ENCODE data around the gene ADCK1. TPM values are rescaled to one million over a fixed set of nuclear protein-coding genes. Genes with fewer than 3 reads are reported as not detected.
A peak's percentile ranks its signal among the peaks of the same experiment; 100 is the strongest.

ADCK1 gene
- total RNA-seq, 1 donor from 2014 or later: 8.0 TPM

- peak; percentile 48 for TF ChIP-seq CTCF (IDR thresholded peaks at IDR 0.05; ENCODE audit: unreplicated experiment)
- H3K36me3 Mint-ChIP-seq (ENCODE audit: insufficient read depth): no peaks in the 10 kb centered on the region
- DNase-seq (ENCODE audit: low spot score, unreplicated experiment): no peak
- H3K9me3 Mint-ChIP-seq (ENCODE audit: low read depth): no peaks in the 10 kb centered on the region
- H3K4me3 Mint-ChIP-seq (ENCODE audit: low read depth): peak overlapping the region; percentile 69
- peaks cover 20% of the 10 kb centered on the region for H3K27me3 Mint-ChIP-seq
- H3K4me1 Mint-ChIP-seq (ENCODE audit: low read depth): peaks cover 8% of the 10 kb centered on the region
- no peak overlapping the region for H3K27ac Mint-ChIP-seq
These were observed 179.9 kb downstream of the ADCK1 start for GRCh38 chr14:77979666-77980351.

- H3K27me3 Mint-ChIP-seq: peaks cover 20% of the 10 kb centered on the region
- H3K4me1 Mint-ChIP-seq (ENCODE audit: low read depth): peaks cover 8% of the 10 kb centered on the region
- H3K27ac Mint-ChIP-seq: peak overlapping the region; percentile 89
These were observed 180.8 kb downstream of the ADCK1 start for GRCh38 chr14:77980475-77981321.

More at GRCh38 chr14:77980475-77981321, 180.8 kb downstream of the ADCK1 start:
- DNase-seq (ENCODE audit: low spot score, unreplicated experiment): peak; percentile 57
- H3K4me3 Mint-ChIP-seq (ENCODE audit: low read depth): peak overlapping the region; percentile 69
- H3K36me3 Mint-ChIP-seq (ENCODE audit: insufficient read depth): no peaks in the 10 kb centered on the region
- TF ChIP-seq CTCF (IDR thresholded peaks at IDR 0.05; ENCODE audit: unreplicated experiment): no peak
- H3K9me3 Mint-ChIP-seq (ENCODE audit: low read depth): no peaks in the 10 kb centered on the region

Other genes with a start within 250 kb of the ADCK1 start
- gene SPTLC2, start 183.5 kb upstream of the ADCK1 start, total RNA-seq: 53.6 and 54.2 TPM in 2 replicates
- 14.4 and 14.5 TPM in 2 replicates for gene ALKBH1, start 92.1 kb upstream of the ADCK1 start, total RNA-seq
- 148 and 158 TPM in 2 replicates for gene SLIRP, start 92.0 kb upstream of the ADCK1 start, total RNA-seq
- gene SNW1, start 39.0 kb upstream of the ADCK1 start, total RNA-seq: 78.5 and 90.8 TPM in 2 replicates